Inflammatory macrophage treated with lipopolysaccharide for 1 hour (primary cell): ENCODE measurements around the gene PRPF19.

ENCODE experiments used
- DNase-seq, 2 donors: peaks; one replicate each; pipeline ENCODE4 v3.0.0-alpha.2; 2020 to 2022

Gene PRPF19

GRCh38 chr11:60855726-60856633 is 50.4 kb downstream of the PRPF19 start, which contains the start of gene PTGDR2:
TSS of gene PTGDR2 (minus strand) at chr11:60855950. CDS start at chr11:60853722, 2,228 bp downstream.
- no peak for DNase-seq

- DNase-seq = no peak
Measured at GRCh38 chr11:60854847-60855725, 51.3 kb downstream of the PRPF19 start.

- no peak for DNase-seq
Measured at GRCh38 chr11:60854140-60854846, 52.1 kb downstream of the PRPF19 start.

GRCh38 chr11:60852982-60853950 is 53.1 kb downstream of the PRPF19 start:
- DNase-seq = no peak

GRCh38 chr11:60852117-60852981 is 54.0 kb downstream of the PRPF19 start:
- no peak for DNase-seq

- no peak for DNase-seq
Measured at GRCh38 chr11:60851327-60852104, 54.9 kb downstream of the PRPF19 start.

DNA sequence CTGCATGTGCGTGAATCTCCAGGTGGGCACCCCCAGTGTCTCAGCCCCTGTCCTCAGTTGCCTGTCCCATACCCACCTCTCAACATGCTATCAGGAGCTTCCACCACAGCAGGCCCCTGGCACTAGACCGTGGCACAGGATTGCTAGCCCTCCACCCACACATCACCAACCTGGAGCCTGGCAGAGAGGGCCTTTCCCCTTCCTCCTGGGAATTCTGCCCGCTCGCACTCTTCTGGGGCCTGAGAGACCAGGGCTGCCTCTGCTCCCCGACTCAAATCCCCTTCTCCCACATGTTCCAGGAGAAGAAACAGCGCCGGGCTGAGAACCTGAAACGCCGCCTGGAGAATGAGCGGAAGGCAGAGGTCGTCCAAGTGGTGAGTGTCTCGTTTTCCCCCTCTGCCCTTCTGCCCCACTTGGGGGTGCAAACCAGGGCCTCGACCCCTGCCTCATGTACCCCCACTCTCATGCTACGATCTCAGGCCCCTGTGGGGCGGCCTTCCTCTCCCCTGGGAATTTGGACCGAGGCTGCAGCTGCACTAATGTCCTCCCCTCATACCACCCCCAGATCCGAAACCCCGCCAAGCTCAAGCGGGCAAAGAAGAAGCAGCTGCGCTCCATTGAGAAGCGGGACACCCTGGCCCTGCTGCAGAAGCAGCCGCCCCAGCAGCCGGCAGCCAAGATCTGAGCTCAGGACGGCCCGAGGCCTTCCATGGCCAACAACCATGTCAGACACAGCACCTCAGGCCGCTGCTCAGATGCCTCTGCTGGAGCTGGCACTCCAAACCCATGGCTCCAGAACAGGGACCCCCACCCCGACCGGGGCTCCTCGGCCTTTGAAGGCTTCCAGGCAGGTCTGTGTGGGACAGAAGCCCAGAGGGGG is 56.5 kb downstream of the PRPF19 start:
- no peak for DNase-seq

DNA sequence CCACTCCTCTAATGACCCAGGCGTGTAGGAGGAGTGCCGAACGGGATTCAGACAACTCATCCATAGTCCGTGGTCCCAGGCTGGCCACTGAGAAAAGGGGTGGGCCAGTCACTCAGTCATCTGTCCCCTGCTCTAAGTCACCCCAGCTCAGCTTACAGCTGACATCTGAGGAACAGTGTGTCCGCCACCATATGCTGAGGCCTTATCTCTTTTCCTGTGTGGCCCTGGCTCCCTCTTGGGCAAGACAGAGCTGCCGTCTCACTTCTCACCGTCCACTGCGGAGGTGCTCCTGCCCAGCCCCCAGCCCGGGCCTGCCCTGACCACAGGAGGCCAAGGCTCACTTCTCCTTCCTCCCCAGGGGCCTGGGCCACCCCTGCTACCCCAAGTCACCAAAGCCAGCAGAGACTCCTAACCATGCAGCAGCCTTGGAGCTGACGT is 57.7 kb downstream of the PRPF19 start:
- no peak for DNase-seq

DNA sequence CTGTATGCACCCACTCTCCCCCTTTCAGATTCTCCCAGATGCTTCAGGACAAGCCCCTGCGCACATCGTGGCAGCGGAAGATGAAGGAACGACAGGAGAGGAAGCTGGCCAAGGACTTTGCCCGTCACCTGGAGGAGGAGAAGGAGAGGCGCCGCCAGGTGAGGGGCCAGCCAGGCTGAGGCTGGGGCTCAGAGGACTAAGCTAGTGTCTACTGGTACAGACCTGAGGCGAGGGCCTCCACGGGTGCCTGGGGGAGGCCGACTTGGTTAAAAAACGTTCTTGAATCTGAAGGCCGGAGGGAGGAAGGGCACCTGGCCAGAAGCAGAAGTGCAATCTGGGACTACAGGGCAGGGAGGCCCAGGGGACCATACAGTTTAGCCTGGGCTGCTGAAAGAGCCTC is 58.5 kb downstream of the PRPF19 start:
- no peak for DNase-seq

- DNase-seq = no peak
Measured at GRCh38 chr11:60847281-60847680, 59.1 kb downstream of the PRPF19 start.

- DNase-seq = no peak
Measured at GRCh38 chr11:60845338-60845737, 61.0 kb downstream of the PRPF19 start.

DNA sequence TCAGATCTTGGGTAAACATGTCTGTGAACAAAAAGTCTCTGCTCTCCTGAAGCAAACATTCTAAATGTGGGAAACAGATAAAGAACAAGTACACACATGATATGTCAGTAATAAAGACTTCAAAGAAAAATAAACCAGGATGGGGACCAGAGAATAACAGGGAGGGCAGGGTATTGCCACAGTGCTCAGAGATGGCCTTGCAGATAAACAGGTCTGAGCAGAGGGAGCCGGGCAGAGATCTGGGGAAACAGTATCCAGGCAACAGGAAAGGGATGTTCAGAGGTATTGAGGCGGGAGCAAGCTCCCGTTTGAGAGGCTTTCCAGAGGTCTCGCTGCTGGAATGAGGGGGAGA is 61.5 kb downstream of the PRPF19 start:
- DNase-seq = no peak

- no peak for DNase-seq
Measured at GRCh38 chr11:60844045-60844869, 62.1 kb downstream of the PRPF19 start.

DNA sequence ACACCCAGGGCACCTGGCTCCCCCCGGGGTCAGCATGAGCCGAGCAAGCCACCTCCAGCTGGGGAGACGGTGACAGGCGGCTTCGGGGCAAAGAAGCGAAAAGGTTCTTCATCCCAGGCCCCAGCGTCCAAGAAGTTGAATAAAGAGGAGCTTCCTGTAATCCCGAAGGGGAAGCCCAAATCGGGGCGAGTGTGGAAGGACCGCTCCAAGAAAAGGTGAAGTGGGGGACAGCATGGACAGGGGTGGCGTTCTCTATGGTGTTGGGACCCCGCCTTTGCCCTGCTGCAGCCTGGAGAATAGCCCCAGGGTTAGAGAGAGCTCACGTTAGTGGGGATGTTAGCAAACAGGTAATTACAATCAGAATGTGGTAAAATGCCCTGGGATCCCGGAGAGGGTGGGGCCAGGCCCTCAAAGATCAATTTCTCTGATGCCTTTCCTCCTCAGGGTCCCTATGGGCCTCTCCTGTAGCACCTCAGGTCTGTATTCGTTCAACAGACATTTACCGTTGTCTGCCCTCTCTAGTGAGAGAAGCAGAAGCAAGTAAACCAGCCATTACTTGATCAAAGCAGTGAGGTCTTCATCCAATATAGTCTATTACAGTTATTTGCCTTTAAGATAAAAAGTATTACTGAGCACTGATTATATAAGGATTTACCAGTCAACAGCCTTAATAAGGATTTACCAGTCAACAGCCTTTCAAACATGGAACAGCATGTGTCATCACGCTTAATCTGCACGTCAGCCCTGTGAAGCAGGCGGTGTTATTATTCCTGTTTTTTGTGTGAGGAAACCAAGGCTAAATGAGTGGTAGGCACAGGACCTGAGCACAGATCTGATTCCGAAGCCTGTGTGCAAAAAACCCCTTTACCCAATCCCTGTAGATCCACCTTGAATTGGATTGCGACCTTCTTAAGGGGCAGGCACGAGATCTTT is 63.5 kb downstream of the PRPF19 start:
- peak; percentile 12 to 20 for DNase-seq

DNA sequence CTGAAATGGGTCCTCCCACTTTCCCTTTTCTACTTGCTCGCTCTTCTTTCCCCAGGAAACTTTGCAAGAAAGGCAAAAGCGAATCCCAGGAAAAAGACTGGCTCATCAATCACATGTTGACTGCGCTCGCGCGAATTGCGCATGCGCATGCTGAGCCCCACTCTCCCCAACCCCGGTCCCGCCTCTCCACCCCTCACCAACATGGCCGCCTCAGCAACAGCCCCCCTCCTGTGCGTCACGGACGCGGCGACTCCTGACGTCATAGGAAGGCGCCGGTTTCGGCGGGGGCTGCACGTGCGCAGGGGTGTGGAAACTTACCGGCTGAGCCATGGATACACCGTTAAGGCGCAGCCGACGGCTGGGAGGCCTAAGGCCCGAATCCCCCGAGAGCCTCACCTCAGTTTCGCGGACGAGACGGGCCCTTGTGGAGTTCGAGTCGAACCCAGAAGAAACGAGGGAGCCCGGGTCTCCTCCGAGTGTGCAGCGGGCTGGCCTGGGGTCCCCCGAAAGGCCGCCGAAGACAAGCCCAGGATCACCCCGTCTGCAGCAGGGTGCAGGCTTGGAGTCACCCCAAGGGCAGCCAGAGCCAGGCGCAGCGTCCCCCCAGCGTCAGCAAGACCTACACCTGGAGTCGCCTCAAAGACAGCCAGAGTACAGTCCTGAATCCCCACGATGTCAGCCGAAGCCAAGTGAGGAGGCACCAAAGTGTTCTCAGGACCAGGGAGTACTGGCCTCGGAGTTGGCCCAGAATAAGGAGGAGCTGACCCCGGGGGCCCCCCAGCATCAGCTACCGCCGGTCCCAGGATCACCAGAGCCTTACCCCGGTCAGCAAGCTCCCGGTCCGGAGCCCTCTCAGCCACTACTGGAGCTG is 64.4 kb downstream of the PRPF19 start, which contains the start of gene CCDC86:
Gene CCDC86 (plus strand): TSS at position 317 of the 871 bp plus-strand sequence. CDS start 12 bp downstream, at position 329.
- DNase-seq = peak; percentile 89 to 99
